Gastrocnemius medialis (tissue), 4 donors: ENCODE results near the gene SLC5A6. TPM values are rescaled to one million over a fixed set of nuclear protein-coding genes. Genes with fewer than 3 reads are reported as not detected.

Source experiments
- ATAC-seq, 2 donors: fragments of 150-250 bp; one replicate each; pipeline ENCODE4 v1.9.1; 2016
- DNase-seq, 2 donors: peaks; one replicate each; pipeline ENCODE4 v3.0.0-alpha.2; 2019
- H3K27ac ChIP-seq, 4 donors: fragments of 200-600 bp; sonication (generic); 1 replicate in 1 of 4; 2 replicates in 3 of 4; pipeline ENCODE4 v1.5.1; 2016 to 2018; ENCODE audit warnings: mild to moderate bottlenecking in 2 of 4, moderate library complexity in 1 of 4
- H3K27me3 ChIP-seq, 3 donors: fragments of 200-600 bp; sonication (generic) in 2 of 3; 1 replicate in 1 of 3; 2 replicates in 2 of 3; pipeline versions ENCODE4 v1.5.1 to v1.6.0; 2016 to 2019; ENCODE audit warnings: mild to moderate bottlenecking in 1 of 3, moderate library complexity in 1 of 3
- H3K36me3 ChIP-seq, 2 donors: fragments of 200-600 bp; sonication (generic) in 1 of 2; one replicate each; pipeline ENCODE4 v1.5.1; 2017 to 2018
- H3K4me1 ChIP-seq, 2 donors: fragments of 200-600 bp; sonication (generic) in 1 of 2; one replicate each; pipeline ENCODE4 v1.5.1; 2016 to 2017; ENCODE audit warnings: mild to moderate bottlenecking in 2 of 2
- H3K4me3 ChIP-seq, 4 donors: fragments of 200-600 bp; sonication (generic) in 3 of 4; 1 replicate in 1 of 4; 2 replicates in 3 of 4; pipeline ENCODE4 v1.5.1; 2016 to 2019; ENCODE audit warnings: mild to moderate bottlenecking in 2 of 4
- H3K9me3 ChIP-seq, 3 donors: fragments of 200-600 bp; sonication (generic) in 2 of 3; 1 replicate in 1 of 3; 2 replicates in 2 of 3; pipeline ENCODE4 v1.5.1; 2016 to 2019
- CTCF ChIP-seq, 5 experiments: fragments of 450-650 bp in 3 of 5; fragments of 200-600 bp in 2 of 5; sonication (generic) in 2 of 5; IDR thresholded peaks in 4 of 5; conservative IDR thresholded peaks in 1 of 5; 1 replicate in 4 of 5; 2 replicates in 1 of 5; pipeline ENCODE4 v1.5.1; 2016 to 2019; ENCODE audit warnings: antibody characterized with exemption in 5 of 5, mild to moderate bottlenecking in 3 of 5, moderate library complexity in 3 of 5
- POLR2A ChIP-seq, 2 donors: fragments of 450-650 bp; IDR thresholded peaks; one replicate each; pipeline ENCODE4 v1.6.1; 2017; ENCODE audit warnings: antibody characterized with exemption in 2 of 2, mild to moderate bottlenecking in 2 of 2, moderate library complexity in 2 of 2
- in situ Hi-C, 4 donors: fragments of 200-750 bp; cut with MboI; loops; one replicate each; pipeline versions ENCODE4 v1.15.0 to v1.8.0; 2017; ENCODE audit warnings: low sequenced_read_pairs in 4 of 4
- intact Hi-C: fragments of 100-400 bp; cut with DNase I; formaldehyde crosslinking; loops from one replicate; pipeline ENCODE4 v1.15.1; 2023; ENCODE audit warnings: low total_unique reads
- total RNA-seq, 4 donors: library from RNA; depleted of rRNA; stranded (reverse); fragments of >200 nt; gene quantifications; one replicate each; pipeline versions ENCODE4 v1.1.0 to v1.2.3, GENCODE V29; 2016

The SLC5A6 gene
- total RNA-seq, 4 donors from 2014 or later = 19.0 to 46.5 (median 32.5) TPM

- no peak for ATAC-seq
- Histone ChIP-seq H3K36me3 (no peaks in the 10 kb centered on the region), H3K4me3 (no peak overlapping the region), H3K27ac (no peak overlapping the region), H3K9me3 (no peaks in the 10 kb centered on the region), H3K27me3 (no peaks in the 10 kb centered on the region), H3K4me1 (no peaks in the 10 kb centered on the region)
- DNase-seq = no peak
- TF ChIP-seq CTCF (IDR thresholded peaks at IDR 0.05 in 4 of 5, conservative IDR thresholded peaks at IDR 0.05 in 1 of 5) (no peak), POLR2A (IDR thresholded peaks at IDR 0.05) (no peak)
- intact Hi-C loops (no loop called here), in situ Hi-C loops (no loop called here)
These were observed 61.3 kb downstream of the SLC5A6 start for GRCh38 chr2:27150639-27151230.

Other genes with a start within 250 kb of the SLC5A6 start
- gene MAPRE3, start 241.6 kb downstream of the SLC5A6 start, total RNA-seq = 10 to 100 TPM; 41.9 to 66.5 (median 53.9) TPM
- 10 to 100 TPM; 20.0 to 37.7 (median 24.9) TPM for gene TMEM214, start 179.3 kb downstream of the SLC5A6 start, total RNA-seq
- gene AGBL5, start 160.6 kb downstream of the SLC5A6 start, total RNA-seq = 1 to 10 TPM; 4.9 to 6.2 (median 5.7) TPM
- 100 to 1,000 TPM; 191 to 283 (median 251) TPM for gene OST4, start 140.6 kb downstream of the SLC5A6 start, total RNA-seq
- 10 to 100 TPM in 2 of 4 donors, 1 to 10 TPM in 2; 6.8 to 18.2 (median 11.3) TPM for gene EMILIN1, start 133.7 kb downstream of the SLC5A6 start, total RNA-seq
- 1 to 10 TPM in 2 of 4 donors, under 1 TPM in 1, not detected in 1; 0.91 to 5.4 (median 1.3) TPM for gene KHK, start 125.5 kb downstream of the SLC5A6 start, total RNA-seq
- 1 to 10 TPM; 1.2 to 7.1 (median 4.3) TPM for gene CGREF1, start 93.1 kb downstream of the SLC5A6 start, total RNA-seq
- 1 to 10 TPM in 3 of 4 donors, under 1 TPM in 1; 0.61 to 2.3 (median 1.2) TPM for gene ABHD1, start 88.5 kb downstream of the SLC5A6 start, total RNA-seq
- gene PREB, start 77.6 kb downstream of the SLC5A6 start, total RNA-seq = 100 to 1,000 TPM; 117 to 197 (median 154) TPM
- gene PRR30, start 72.9 kb downstream of the SLC5A6 start, total RNA-seq = not detected
- under 1 TPM in 1 of 4 donors, not detected in 3; 0.20 TPM for gene TCF23, start 63.3 kb downstream of the SLC5A6 start, total RNA-seq
- gene ATRAID, start 227 bp downstream of the SLC5A6 start, total RNA-seq = 100 to 1,000 TPM; 131 to 203 (median 171) TPM
- gene CAD, start 5.1 kb upstream of the SLC5A6 start, total RNA-seq = 10 to 100 TPM in 1 of 4 donors, 1 to 10 TPM in 3; 2.7 to 10.2 (median 7.1) TPM
- gene SLC30A3, start 50.8 kb upstream of the SLC5A6 start, total RNA-seq = under 1 TPM in 1 of 4 donors, not detected in 3; 0.20 TPM
- not detected for gene DNAJC5G, start 63.2 kb upstream of the SLC5A6 start, total RNA-seq
- gene TRIM54, start 70.2 kb upstream of the SLC5A6 start, total RNA-seq = 100 to 1,000 TPM; 219 to 554 (median 427) TPM
- not detected for gene UCN, start 96.2 kb upstream of the SLC5A6 start, total RNA-seq
- gene MPV17, start 110.8 kb upstream of the SLC5A6 start, total RNA-seq = 10 to 100 TPM in 3 of 4 donors, 1 to 10 TPM in 1; 9.9 to 16.0 (median 11.5) TPM
- 10 to 100 TPM; 25.3 to 45.6 (median 40.5) TPM for gene GTF3C2, start 144.5 kb upstream of the SLC5A6 start, total RNA-seq
- gene EIF2B4, start 158.1 kb upstream of the SLC5A6 start, total RNA-seq = 10 to 100 TPM; 50.5 to 57.9 (median 53.8) TPM
- gene SNX17, start 158.3 kb upstream of the SLC5A6 start, total RNA-seq = 10 to 100 TPM; 47.2 to 91.5 (median 56.3) TPM
- gene ZNF513, start 168.5 kb upstream of the SLC5A6 start, total RNA-seq = 1 to 10 TPM; 2.0 to 7.6 (median 4.5) TPM
- 100 to 1,000 TPM in 1 of 4 donors, 10 to 100 TPM in 3; 47.2 to 111 (median 92.2) TPM for gene PPM1G, start 197.3 kb upstream of the SLC5A6 start, total RNA-seq
- 100 to 1,000 TPM in 3 of 4 donors, 10 to 100 TPM in 1; 91.8 to 125 (median 120) TPM for gene NRBP1, start 216.4 kb upstream of the SLC5A6 start, total RNA-seq
- gene KRTCAP3, start 230.1 kb upstream of the SLC5A6 start, total RNA-seq = 1 to 10 TPM in 1 of 4 donors, under 1 TPM in 1, not detected in 2; 0.93 to 2.1 TPM